Measurements from ENCODE around the gene CCBE1.

CCBE1 gene

DNA sequence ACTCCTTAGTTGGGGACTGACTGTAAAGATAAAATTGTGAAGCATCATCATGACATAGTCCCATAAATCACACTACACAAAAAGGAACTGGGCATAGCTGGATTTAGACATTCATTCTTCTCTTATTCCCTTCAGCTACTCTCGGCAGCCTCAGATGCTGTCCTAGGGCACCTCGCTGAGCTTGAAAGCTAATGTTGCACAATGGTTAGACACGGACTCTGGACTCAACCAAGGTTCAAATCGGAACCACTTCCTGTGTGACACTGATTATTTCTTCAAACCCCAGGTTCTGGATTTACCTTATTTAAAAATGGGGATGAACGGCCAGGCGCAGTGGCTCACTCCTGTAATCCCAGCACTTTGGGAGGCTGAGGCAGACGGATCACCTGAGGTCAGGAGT, 89.8 kb downstream of the CCBE1 start:
- no peak overlapping the region for H3K4me3 ChIP-seq (ENCODE audit: severe bottlenecking)
- no peaks in the 10 kb centered on the region for H3K4me1 ChIP-seq (ENCODE audit: insufficient read depth, poor library complexity, severe bottlenecking)
- no peak overlapping the region for H3K27ac ChIP-seq (ENCODE audit: poor library complexity, severe bottlenecking)
- no peaks in the 10 kb centered on the region for H3K9me3 ChIP-seq (ENCODE audit: severe bottlenecking)
- TF ChIP-seq CTCF (IDR thresholded peaks at IDR 0.05; ENCODE audit: poor library complexity, severe bottlenecking), result no peak
- no peak for ATAC-seq (ENCODE audit: low read depth)
- H3K36me3 ChIP-seq (ENCODE audit: low read depth), result no peaks in the 10 kb centered on the region
- no peak for DNase-seq (ENCODE audit: low spot score)
- H3K27me3 ChIP-seq (ENCODE audit: insufficient read depth, poor library complexity, severe bottlenecking), result no peaks in the 10 kb centered on the region

GRCh38 chr18:59607078-59607379, 90.2 kb downstream of the CCBE1 start:
- Histone ChIP-seq H3K4me1 (ENCODE audit: insufficient read depth, poor library complexity, severe bottlenecking) (no peaks in the 10 kb centered on the region), H3K36me3 (ENCODE audit: low read depth) (no peaks in the 10 kb centered on the region), H3K27me3 (ENCODE audit: insufficient read depth, poor library complexity, severe bottlenecking) (no peaks in the 10 kb centered on the region), H3K27ac (ENCODE audit: poor library complexity, severe bottlenecking) (no peak overlapping the region), H3K9me3 (ENCODE audit: severe bottlenecking) (no peaks in the 10 kb centered on the region), H3K4me3 (ENCODE audit: severe bottlenecking) (no peak overlapping the region)
- DNase-seq (ENCODE audit: low spot score), result no peak
- no peak for ATAC-seq (ENCODE audit: low read depth)
- TF ChIP-seq CTCF (IDR thresholded peaks at IDR 0.05; ENCODE audit: poor library complexity, severe bottlenecking), result no peak

- H3K9me3 ChIP-seq (ENCODE audit: severe bottlenecking), result no peaks in the 10 kb centered on the region
- H3K4me1 ChIP-seq (ENCODE audit: insufficient read depth, poor library complexity, severe bottlenecking), result no peaks in the 10 kb centered on the region
- no peak for ATAC-seq (ENCODE audit: low read depth)
- H3K4me3 ChIP-seq (ENCODE audit: severe bottlenecking), result no peak overlapping the region
- H3K27me3 ChIP-seq (ENCODE audit: insufficient read depth, poor library complexity, severe bottlenecking), result no peaks in the 10 kb centered on the region
- DNase-seq (ENCODE audit: low spot score), result no peak
- no peaks in the 10 kb centered on the region; the same call in 1 of the 2 replicates for H3K36me3 ChIP-seq (ENCODE audit: low read depth)
- TF ChIP-seq CTCF (IDR thresholded peaks at IDR 0.05; ENCODE audit: poor library complexity, severe bottlenecking), result no peak
- no peak overlapping the region for H3K27ac ChIP-seq (ENCODE audit: poor library complexity, severe bottlenecking)
These were observed 90.8 kb downstream of the CCBE1 start for GRCh38 chr18:59606193-59607077.

DNA sequence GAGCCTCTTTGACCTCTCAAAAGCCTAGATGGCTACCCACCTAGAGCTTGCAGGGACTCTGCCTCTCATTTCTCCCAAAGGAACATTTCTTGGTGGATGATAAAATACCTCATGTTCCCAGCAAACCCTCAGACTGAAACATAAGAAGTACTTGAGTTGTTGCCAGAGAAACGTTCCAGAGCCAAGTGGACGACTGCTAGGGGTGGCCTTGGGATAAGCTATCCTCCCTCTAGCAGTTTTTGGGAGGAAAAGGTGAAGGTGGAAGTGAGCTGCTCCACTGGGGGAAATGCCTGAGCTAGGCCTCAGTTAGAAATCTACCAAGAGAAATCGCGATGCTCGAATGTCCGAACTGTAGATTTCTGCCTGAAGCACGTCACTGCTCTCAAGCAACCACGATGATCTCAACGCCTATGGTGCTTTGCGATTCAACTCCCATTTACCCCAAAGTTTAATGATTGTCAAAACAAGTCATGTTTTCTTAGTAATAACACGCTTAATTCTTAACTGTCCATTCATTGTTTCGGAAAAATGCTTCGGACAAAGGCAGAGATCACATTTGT, 91.5 kb downstream of the CCBE1 start:
- no peaks in the 10 kb centered on the region; the same call in 1 of the 2 replicates for H3K36me3 ChIP-seq (ENCODE audit: low read depth)
- no peak for ATAC-seq (ENCODE audit: low read depth)
- H3K4me3 ChIP-seq (ENCODE audit: severe bottlenecking), result no peak overlapping the region

More for the DNA sequence above, 91.5 kb downstream of the CCBE1 start:
- no peaks in the 10 kb centered on the region for H3K4me1 ChIP-seq (ENCODE audit: insufficient read depth, poor library complexity, severe bottlenecking)
- no peaks in the 10 kb centered on the region for H3K27me3 ChIP-seq (ENCODE audit: insufficient read depth, poor library complexity, severe bottlenecking)
- no peak overlapping the region for H3K27ac ChIP-seq (ENCODE audit: poor library complexity, severe bottlenecking)
- no peak for DNase-seq (ENCODE audit: low spot score)
- no peak for TF ChIP-seq CTCF (IDR thresholded peaks at IDR 0.05; ENCODE audit: poor library complexity, severe bottlenecking)
- H3K9me3 ChIP-seq (ENCODE audit: severe bottlenecking), result no peaks in the 10 kb centered on the region

Data from RWPE2 (cell line).